Erythroblast (primary cell): ENCODE data around the gene TEF.
A peak's percentile ranks its signal among the peaks of the same experiment; 100 is the strongest.

ENCODE experiments used
- DNase-seq, 2 experiments: peaks; one replicate each; lab custom pipeline; 2025; lab: John Stamatoyannopoulos, UW
- GATA1 ChIP-seq: IDR thresholded peaks from 2 replicates; pipeline ENCODE4 v1.6.1; 2011; ENCODE audit warnings: low read depth, mild to moderate bottlenecking, control low read depth, low read length, moderate library complexity
- POLR2A ChIP-seq: IDR thresholded peaks from 2 replicates; pipeline ENCODE4 v1.6.1; 2011; ENCODE audit warnings: mild to moderate bottlenecking, low read length

The TEF gene

DNA sequence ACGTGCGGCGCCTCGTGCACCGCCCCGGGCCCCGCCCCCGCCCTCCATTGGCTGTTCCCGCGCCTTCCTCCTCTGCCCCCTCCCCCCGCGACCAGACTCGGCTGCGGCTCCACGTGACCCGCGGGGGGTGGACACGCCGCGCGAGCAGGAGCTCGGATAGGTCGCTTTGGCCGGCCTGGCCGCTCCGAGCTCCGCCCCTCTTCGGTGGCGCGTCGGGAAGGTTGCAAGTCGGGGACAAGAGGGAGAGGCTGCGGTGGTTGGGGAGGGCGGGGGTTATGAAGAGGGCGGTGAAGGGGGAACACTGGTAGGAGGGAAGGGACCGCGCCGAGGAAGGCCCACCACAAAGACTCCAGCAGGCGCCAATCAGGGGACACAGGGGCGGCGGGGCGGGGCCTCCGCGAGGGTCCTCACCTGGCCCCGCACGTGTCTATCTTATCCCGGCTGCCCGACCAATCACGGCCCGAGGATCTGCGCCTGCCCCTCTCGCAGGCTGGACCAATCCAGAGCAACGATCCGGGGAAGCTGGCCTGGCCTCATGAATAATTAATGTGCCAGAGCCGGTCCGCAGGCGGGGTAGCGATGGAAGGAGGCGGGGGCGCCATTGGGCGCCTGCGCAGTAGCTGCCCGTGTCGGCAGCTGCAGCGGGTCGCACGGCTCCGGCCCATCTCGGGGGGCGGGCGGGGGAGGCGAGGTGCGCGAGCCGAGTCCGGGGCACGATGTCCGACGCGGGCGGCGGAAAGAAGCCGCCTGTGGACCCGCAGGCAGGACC, at the start of gene TEF:
TSS of gene TEF (plus strand) at position 614 of the 769 bp plus-strand sequence. CDS start at position 717, 103 bp downstream.
- TF ChIP-seq GATA1 (no peak), POLR2A (no peak)
- peak; percentile 98 for DNase-seq

- TF ChIP-seq POLR2A, result no peak
- no peak for TF ChIP-seq GATA1
- DNase-seq, result no peak
These were observed 49.4 kb upstream of the TEF start for GRCh38 chr22:41332217-41332939.

- no peak for DNase-seq
- TF ChIP-seq GATA1 (no peak), POLR2A (no peak)
These were observed 47.9 kb upstream of the TEF start for GRCh38 chr22:41333806-41334205.

DNA sequence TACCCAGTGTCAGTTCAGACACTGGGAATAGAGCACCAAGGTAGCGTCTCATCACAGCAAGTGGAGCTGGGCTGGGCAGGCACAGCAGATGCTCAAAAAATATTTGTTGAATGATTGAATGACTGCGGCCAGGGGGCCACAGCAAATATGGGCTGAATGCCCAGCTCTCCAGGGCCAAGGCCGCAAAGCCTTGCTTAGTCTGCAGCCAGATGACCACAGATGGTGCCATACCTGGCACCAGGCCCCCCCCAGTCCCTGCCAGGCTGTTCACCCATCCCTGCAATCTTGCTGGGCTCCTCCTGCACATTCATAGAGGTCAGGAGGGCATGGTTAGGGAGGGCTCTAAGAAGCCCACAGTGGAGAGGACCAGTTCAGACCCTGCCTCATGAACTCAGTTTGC, 47.5 kb upstream of the TEF start:
- TF ChIP-seq POLR2A (no peak), GATA1 (no peak)
- no peak for DNase-seq

DNA sequence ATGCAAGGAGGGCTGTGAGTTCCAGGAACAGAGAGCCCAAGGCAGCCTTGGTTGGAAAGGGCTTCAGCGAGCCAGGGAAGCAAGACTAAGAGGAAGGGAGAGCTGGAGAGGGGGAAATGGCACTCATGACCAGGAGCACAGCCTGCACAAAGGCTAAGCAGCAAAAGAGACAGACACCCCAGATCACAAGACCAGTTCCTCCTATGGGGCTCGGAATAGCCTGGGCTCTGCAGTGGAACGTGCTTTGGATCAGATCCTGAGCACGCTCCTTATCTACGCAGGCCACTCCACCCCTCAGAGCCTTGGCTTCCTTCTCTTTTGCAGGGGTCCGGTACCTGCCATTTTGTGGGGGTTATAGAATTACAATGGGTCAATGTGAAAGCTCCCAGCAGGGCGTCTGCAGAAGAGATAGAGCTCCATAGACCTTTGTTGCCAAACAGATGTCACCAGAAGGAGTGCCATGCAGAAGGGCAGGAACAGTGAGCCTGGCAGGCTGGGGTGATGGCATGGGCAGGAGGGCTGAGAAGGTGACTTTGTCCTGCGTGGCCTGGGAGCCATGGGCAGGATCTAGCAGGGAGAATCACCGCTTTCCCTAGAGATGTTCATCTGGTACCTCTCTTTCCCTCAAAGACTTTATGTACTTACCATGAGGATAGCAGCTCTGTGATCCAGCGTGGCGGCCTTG, 46.6 kb upstream of the TEF start:
- TF ChIP-seq POLR2A (no peak), GATA1 (no peak)
- DNase-seq, result no peak

DNA sequence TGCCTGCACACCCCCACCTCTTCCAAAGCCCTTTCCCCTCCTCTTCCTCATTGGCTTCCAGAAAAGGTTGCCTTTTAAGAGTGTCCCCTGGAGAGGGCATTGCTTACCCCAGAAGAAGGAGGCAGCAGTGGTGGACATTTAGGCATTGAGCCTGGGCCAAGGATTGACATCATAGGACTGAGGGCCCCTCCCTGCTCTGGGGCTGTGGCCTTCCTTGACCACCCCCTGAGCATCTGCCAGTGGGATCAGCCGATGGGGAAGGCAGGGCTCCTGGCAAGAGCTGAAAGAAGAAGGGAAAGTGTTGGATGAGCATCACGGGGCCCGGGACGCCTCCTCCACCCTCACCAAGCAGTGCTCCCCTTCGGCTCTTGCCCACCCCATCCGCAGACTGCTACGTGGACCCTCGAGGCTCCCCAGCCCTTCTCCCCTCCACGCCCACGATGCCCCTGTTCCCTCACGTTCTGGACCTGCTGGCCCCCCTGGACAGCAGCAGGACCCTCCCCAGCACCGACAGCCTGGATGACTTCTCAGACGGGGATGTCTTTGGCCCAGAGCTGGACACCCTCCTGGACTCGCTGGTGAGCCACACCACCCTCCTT, 43.0 kb upstream of the TEF start:
- no peak for DNase-seq
- TF ChIP-seq POLR2A, result no peak
- no peak for TF ChIP-seq GATA1

DNA sequence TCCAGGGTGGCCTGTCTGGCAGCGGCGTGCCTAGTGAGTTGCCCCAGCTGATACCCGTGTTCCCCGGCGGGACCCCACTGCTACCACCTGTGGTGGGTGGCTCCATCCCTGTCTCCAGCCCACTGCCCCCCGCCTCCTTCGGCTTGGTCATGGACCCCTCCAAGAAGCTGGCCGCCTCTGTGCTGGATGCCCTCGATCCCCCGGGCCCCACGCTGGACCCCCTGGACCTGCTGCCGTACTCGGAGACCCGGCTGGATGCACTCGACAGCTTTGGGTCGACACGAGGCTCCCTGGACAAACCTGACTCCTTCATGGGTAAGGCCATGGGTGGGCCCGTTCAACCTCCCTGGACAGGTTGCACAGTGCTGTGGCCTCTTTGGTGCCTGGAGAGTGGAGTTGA, 41.9 kb upstream of the TEF start:
- no peak for DNase-seq
- TF ChIP-seq POLR2A, result no peak
- TF ChIP-seq GATA1, result no peak

- TF ChIP-seq POLR2A, result no peak
- TF ChIP-seq GATA1, result no peak
- no peak for DNase-seq
These were observed 41.4 kb upstream of the TEF start for GRCh38 chr22:41340357-41340756.

- TF ChIP-seq POLR2A (no peak), GATA1 (no peak)
- no peak for DNase-seq
These were observed 40.7 kb upstream of the TEF start for GRCh38 chr22:41341012-41341411.

DNA sequence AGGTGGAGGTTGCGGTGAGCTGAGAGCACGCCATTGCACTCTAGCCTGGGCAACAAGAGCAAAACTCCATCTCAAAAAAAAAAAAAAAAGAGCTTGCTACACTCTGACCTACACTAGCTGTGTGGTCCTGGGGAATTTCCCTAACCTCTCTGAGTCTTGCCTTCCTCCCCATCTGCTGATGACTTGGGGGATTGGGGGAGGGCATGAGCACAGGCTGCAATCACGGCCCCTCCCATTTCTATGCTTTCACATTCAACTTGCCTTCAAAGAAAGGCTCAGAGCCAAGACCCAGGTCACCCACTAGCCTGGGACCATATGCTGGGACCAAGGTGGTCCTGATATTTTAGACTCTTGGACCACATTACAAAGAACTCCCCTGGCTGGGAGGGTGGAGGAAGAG, 39.8 kb upstream of the TEF start:
- TF ChIP-seq POLR2A (no peak), GATA1 (no peak)
- no peak for DNase-seq

- TF ChIP-seq POLR2A (no peak), GATA1 (no peak)
- no peak for DNase-seq
These were observed 38.4 kb upstream of the TEF start for GRCh38 chr22:41343300-41343699.

- DNase-seq, result no peak
These were observed 38.0 kb upstream of the TEF start for GRCh38 chr22:41343717-41344116.

GRCh38 chr22:41344189-41344788, 37.5 kb upstream of the TEF start:
- no peak for DNase-seq
- TF ChIP-seq GATA1, result no peak
- TF ChIP-seq POLR2A, result no peak

More at GRCh38 chr22:41343717-41344116, 38.0 kb upstream of the TEF start:
- TF ChIP-seq POLR2A (no peak), GATA1 (no peak)

DNA sequence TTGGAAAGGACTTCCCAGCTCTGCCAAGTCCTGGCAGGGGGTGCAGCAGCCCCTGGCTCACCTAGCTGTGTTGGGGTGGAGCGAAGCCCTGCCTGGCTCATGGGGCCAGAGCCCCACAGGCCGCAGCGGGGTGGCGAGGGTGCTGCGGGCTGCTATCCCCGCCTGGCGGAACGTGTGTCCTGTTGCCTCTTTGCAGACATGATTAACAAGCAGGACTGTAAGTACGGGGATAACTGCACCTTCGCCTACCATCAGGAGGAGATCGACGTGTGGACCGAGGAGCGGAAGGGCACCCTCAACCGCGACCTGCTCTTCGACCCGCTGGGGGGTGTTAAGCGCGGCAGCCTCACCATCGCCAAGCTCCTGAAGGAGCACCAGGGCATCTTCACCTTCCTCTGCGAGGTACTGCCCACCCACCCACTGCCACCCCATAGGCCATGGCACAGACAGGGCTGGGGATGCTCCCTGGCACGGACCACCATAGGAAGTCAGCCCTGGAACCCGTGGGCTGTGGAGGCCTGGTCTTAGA, 35.9 kb upstream of the TEF start:
- no peak for DNase-seq
- no peak for TF ChIP-seq GATA1
- no peak for TF ChIP-seq POLR2A
